ENCODE results near the gene ACAP2.
A peak's percentile ranks its signal among the peaks of the same experiment; 100 is the strongest.

Gene ACAP2

DNA sequence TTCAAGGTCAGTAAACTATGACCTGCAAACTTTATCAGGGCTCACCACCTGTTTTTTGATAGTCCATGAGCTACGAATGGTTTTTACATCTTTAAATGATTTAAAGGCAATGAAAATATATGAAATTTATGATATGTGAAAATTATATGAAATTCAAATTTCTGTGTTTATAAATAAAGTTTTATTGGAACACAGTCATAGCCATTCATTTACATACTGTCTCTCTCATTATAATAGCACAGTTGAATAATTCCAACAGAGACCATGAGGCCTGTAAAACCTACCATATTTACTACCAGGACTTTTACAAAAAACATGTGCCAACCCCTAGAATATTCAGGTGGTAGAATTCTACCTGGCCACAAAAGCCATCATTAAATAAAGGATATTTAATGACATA lies 107.9 kb downstream of the ACAP2 start:
- Histone ChIP-seq H3K9me3 (ENCODE audit: control insufficient read depth, low read length) (no peaks in the 10 kb centered on the region), H2AFZ (ENCODE audit: low read depth, low read length) (no peak overlapping the region), H3K79me1 (replicated peaks; ENCODE audit: low read length, poor library complexity, severe bottlenecking) (peaks cover 11% of the 10 kb centered on the region), H3K4me1 (ENCODE audit: control insufficient read depth, insufficient read depth, low read depth, low read length) (no peaks in the 10 kb centered on the region), H3K18ac (ENCODE audit: low read depth in 1 of 2, low read length in 2 of 2) (no peak overlapping the region), H3K4me3 (ENCODE audit: insufficient read depth in 1 of 2, low read depth in 1 of 2, low read length in 2 of 2) (no peak overlapping the region), H2BK12ac (ENCODE audit: low read length in 2 of 2) (no peak overlapping the region), H2BK5ac (ENCODE audit: low read depth, low read length, poor library complexity, severe bottlenecking) (no peak overlapping the region), H3K4me2 (ENCODE audit: low read length, poor library complexity, severe bottlenecking) (no peak overlapping the region), H2BK15ac (ENCODE audit: low read depth, poor library complexity, severe bottlenecking) (no peak overlapping the region), H3K4ac (ENCODE audit: low read depth in 1 of 2, low read length in 2 of 2) (no peak overlapping the region), H4K91ac (ENCODE audit: low read length) (no peak overlapping the region), H4K8ac (ENCODE audit: low read length) (no peak overlapping the region), H3K9ac (ENCODE audit: low read length) (no peak overlapping the region), H3K23ac (ENCODE audit: low read length in 2 of 2) (no peak overlapping the region), H3K36me3 (ENCODE audit: control insufficient read depth in 1 of 2, insufficient read depth in 2 of 2, low read depth in 1 of 2, low read length in 2 of 2) (peaks cover 9 to 57% of the 10 kb centered on the region in 2 experiments), H3K27ac (ENCODE audit: low read length, poor library complexity, severe bottlenecking) (no peak overlapping the region), H3K27me3 (ENCODE audit: control insufficient read depth in 1 of 2, insufficient read depth in 1 of 2, low read length in 2 of 2) (no peaks in the 10 kb centered on the region), H2AK5ac (ENCODE audit: low read length, severe bottlenecking) (no peak overlapping the region), H3K14ac (ENCODE audit: low read length in 2 of 2) (no peak overlapping the region), H2BK120ac (ENCODE audit: low read depth, low read length) (no peak overlapping the region)
- DNase-seq: no peak
- no CpG with 5 or more reads among the region's 1 CpG for WGBS

- Histone ChIP-seq H2BK15ac (ENCODE audit: low read depth, poor library complexity, severe bottlenecking) (no peak overlapping the region), H2AFZ (ENCODE audit: low read depth, low read length) (no peak overlapping the region), H3K9ac (ENCODE audit: low read length) (no peak overlapping the region), H4K8ac (ENCODE audit: low read length) (peak overlapping the region; percentile 7), H3K4me1 (ENCODE audit: control insufficient read depth, insufficient read depth, low read depth, low read length) (peaks cover 1% of the 10 kb centered on the region), H2AK5ac (ENCODE audit: low read length, severe bottlenecking) (no peak overlapping the region), H3K27me3 (ENCODE audit: control insufficient read depth in 1 of 2, insufficient read depth in 1 of 2, low read length in 2 of 2) (no peaks in the 10 kb centered on the region), H3K18ac (ENCODE audit: low read depth in 1 of 2, low read length in 2 of 2) (no peak overlapping the region), H3K9me3 (ENCODE audit: control insufficient read depth, low read length) (peaks cover 2% of the 10 kb centered on the region), H3K4me2 (ENCODE audit: low read length, poor library complexity, severe bottlenecking) (no peak overlapping the region), H3K14ac (ENCODE audit: low read length in 2 of 2) (no peak overlapping the region), H2BK120ac (ENCODE audit: low read depth, low read length) (no peak overlapping the region), H3K23ac (ENCODE audit: low read length in 2 of 2) (no peak overlapping the region), H4K91ac (ENCODE audit: low read length) (no peak overlapping the region), H3K4ac (ENCODE audit: low read depth in 1 of 2, low read length in 2 of 2) (no peak overlapping the region), H2BK5ac (ENCODE audit: low read depth, low read length, poor library complexity, severe bottlenecking) (no peak overlapping the region), H3K79me1 (replicated peaks; ENCODE audit: low read length, poor library complexity, severe bottlenecking) (peaks cover 10% of the 10 kb centered on the region), H3K27ac (ENCODE audit: low read length, poor library complexity, severe bottlenecking) (no peak overlapping the region), H3K36me3 (ENCODE audit: control insufficient read depth in 1 of 2, insufficient read depth in 2 of 2, low read depth in 1 of 2, low read length in 2 of 2) (peaks cover 20 to 47% of the 10 kb centered on the region in 2 experiments), H3K4me3 (ENCODE audit: insufficient read depth in 1 of 2, low read depth in 1 of 2, low read length in 2 of 2) (no peak overlapping the region), H2BK12ac (ENCODE audit: low read length in 2 of 2) (no peak overlapping the region)
- 96% methylated on average over 5 of the region's 5 CpGs for WGBS
- DNase-seq: no peak
Measured at GRCh38 chr3:195319060-195319459, 123.8 kb downstream of the ACAP2 start.

GRCh38 chr3:195312714-195313113 lies 130.1 kb downstream of the ACAP2 start:
- no peak overlapping the region for H3K18ac ChIP-seq (ENCODE audit: low read depth in 1 of 2, low read length in 2 of 2)
- 93% methylated on average over 6 of the region's 6 CpGs for WGBS

GRCh38 chr3:195307711-195308110 lies 135.1 kb downstream of the ACAP2 start:
- Histone ChIP-seq H3K27me3 (ENCODE audit: control insufficient read depth in 1 of 2, insufficient read depth in 1 of 2, low read length in 2 of 2) (no peaks in the 10 kb centered on the region), H2AK5ac (ENCODE audit: low read length, severe bottlenecking) (no peak overlapping the region), H3K4me1 (ENCODE audit: control insufficient read depth, insufficient read depth, low read depth, low read length) (peaks cover under 1% of the 10 kb centered on the region), H2AFZ (ENCODE audit: low read depth, low read length) (no peak overlapping the region), H3K18ac (ENCODE audit: low read depth in 1 of 2, low read length in 2 of 2) (no peak overlapping the region), H3K79me1 (replicated peaks; ENCODE audit: low read length, poor library complexity, severe bottlenecking) (peaks cover 11% of the 10 kb centered on the region), H3K4me2 (ENCODE audit: low read length, poor library complexity, severe bottlenecking) (no peak overlapping the region), H3K4me3 (ENCODE audit: insufficient read depth in 1 of 2, low read depth in 1 of 2, low read length in 2 of 2) (no peak overlapping the region), H2BK120ac (ENCODE audit: low read depth, low read length) (no peak overlapping the region), H3K36me3 (ENCODE audit: control insufficient read depth in 1 of 2, insufficient read depth in 2 of 2, low read depth in 1 of 2, low read length in 2 of 2) (peaks cover 9 to 65% of the 10 kb centered on the region in 2 experiments), H3K9ac (ENCODE audit: low read length) (no peak overlapping the region), H3K14ac (ENCODE audit: low read length in 2 of 2) (no peak overlapping the region), H2BK15ac (ENCODE audit: low read depth, poor library complexity, severe bottlenecking) (no peak overlapping the region), H2BK5ac (ENCODE audit: low read depth, low read length, poor library complexity, severe bottlenecking) (no peak overlapping the region), H3K9me3 (ENCODE audit: control insufficient read depth, low read length) (no peaks in the 10 kb centered on the region), H4K8ac (ENCODE audit: low read length) (no peak overlapping the region), H3K23ac (ENCODE audit: low read length in 2 of 2) (no peak overlapping the region), H2BK12ac (ENCODE audit: low read length in 2 of 2) (no peak overlapping the region), H4K91ac (ENCODE audit: low read length) (no peak overlapping the region), H3K4ac (ENCODE audit: low read depth in 1 of 2, low read length in 2 of 2) (no peak overlapping the region), H3K27ac (ENCODE audit: low read length, poor library complexity, severe bottlenecking) (no peak overlapping the region)
- DNase-seq: no peak

More at GRCh38 chr3:195312714-195313113, 130.1 kb downstream of the ACAP2 start:
- H2BK120ac ChIP-seq (ENCODE audit: low read depth, low read length): no peak overlapping the region
- no peak overlapping the region for H4K8ac ChIP-seq (ENCODE audit: low read length)
- no peaks in the 10 kb centered on the region for H3K9me3 ChIP-seq (ENCODE audit: control insufficient read depth, low read length)
- H3K23ac ChIP-seq (ENCODE audit: low read length in 2 of 2): no peak overlapping the region
- no peaks in the 10 kb centered on the region for H3K4me1 ChIP-seq (ENCODE audit: control insufficient read depth, insufficient read depth, low read depth, low read length)
- H3K4me3 ChIP-seq (ENCODE audit: insufficient read depth in 1 of 2, low read depth in 1 of 2, low read length in 2 of 2): no peak overlapping the region
- no peak overlapping the region for H2BK15ac ChIP-seq (ENCODE audit: low read depth, poor library complexity, severe bottlenecking)
- no peak overlapping the region for H3K4me2 ChIP-seq (ENCODE audit: low read length, poor library complexity, severe bottlenecking)
- peaks cover 4 to 28% of the 10 kb centered on the region in 2 experiments for H3K36me3 ChIP-seq (ENCODE audit: control insufficient read depth in 1 of 2, insufficient read depth in 2 of 2, low read depth in 1 of 2, low read length in 2 of 2)
- no peak overlapping the region for H2BK12ac ChIP-seq (ENCODE audit: low read length in 2 of 2)
- no peak for DNase-seq
- no peak overlapping the region for H2AFZ ChIP-seq (ENCODE audit: low read depth, low read length)
- no peak overlapping the region for H4K91ac ChIP-seq (ENCODE audit: low read length)
- peaks cover 6% of the 10 kb centered on the region for H3K79me1 ChIP-seq (replicated peaks; ENCODE audit: low read length, poor library complexity, severe bottlenecking)
- H2AK5ac ChIP-seq (ENCODE audit: low read length, severe bottlenecking): no peak overlapping the region
- no peak overlapping the region for H3K27ac ChIP-seq (ENCODE audit: low read length, poor library complexity, severe bottlenecking)
- no peak overlapping the region for H2BK5ac ChIP-seq (ENCODE audit: low read depth, low read length, poor library complexity, severe bottlenecking)
- no peak overlapping the region for H3K14ac ChIP-seq (ENCODE audit: low read length in 2 of 2)
- no peak overlapping the region for H3K9ac ChIP-seq (ENCODE audit: low read length)
- H3K4ac ChIP-seq (ENCODE audit: low read depth in 1 of 2, low read length in 2 of 2): no peak overlapping the region
- H3K27me3 ChIP-seq (ENCODE audit: control insufficient read depth in 1 of 2, insufficient read depth in 1 of 2, low read length in 2 of 2): no peaks in the 10 kb centered on the region

Data from mesenchymal stem cell (in vitro differentiated cells and primary cell).